ENCODE measurements around the gene AP5B1.

Gene AP5B1

GRCh38 chr11:65792456-65792855 lies 11.7 kb upstream of the AP5B1 start:
- Histone ChIP-seq H3K79me2 (ENCODE audit: insufficient read depth, low read length) (no peaks in the 10 kb centered on the region), H3K4me2 (ENCODE audit: low read length) (no peak overlapping the region), H4K20me1 (ENCODE audit: insufficient read depth, low read length) (no peaks in the 10 kb centered on the region), H3K4me3 (ENCODE audit: low read depth, low read length, poor library complexity, severe bottlenecking) (no peak overlapping the region), H3K9me3 (ENCODE audit: low read length) (no peaks in the 10 kb centered on the region), H3K36me3 (ENCODE audit: insufficient read depth, low read length) (no peaks in the 10 kb centered on the region), H3K4me1 (ENCODE audit: insufficient read depth, low read length, severe bottlenecking) (peaks cover 20% of the 10 kb centered on the region), H3K27ac (ENCODE audit: low read depth, low read length, poor library complexity, severe bottlenecking) (no peak overlapping the region), H3F3A (ENCODE audit: insufficient read depth, low read length) (no peaks in the 10 kb centered on the region), H3K27me3 (ENCODE audit: insufficient read depth, low read length) (peaks cover 23% of the 10 kb centered on the region), H2AFZ (ENCODE audit: low read length) (no peak overlapping the region), H3K9me2 (ENCODE audit: low read depth, low read length) (no peaks in the 10 kb centered on the region), H3K9ac (ENCODE audit: low read length) (no peak overlapping the region)
- no peak for TF ChIP-seq EZH2 (IDR thresholded peaks at IDR 0.05; ENCODE audit: borderline replicate concordance, low read length)
- no peak for TF ChIP-seq CTCF (IDR thresholded peaks at IDR 0.05; ENCODE audit: low read length)

GRCh38 chr11:65791719-65792213 lies 11.0 kb upstream of the AP5B1 start:
- no peaks in the 10 kb centered on the region for H4K20me1 ChIP-seq (ENCODE audit: insufficient read depth, low read length)
- no peak overlapping the region; the same call in 1 of the 2 replicates for H3K4me2 ChIP-seq (ENCODE audit: low read length)
- no peaks in the 10 kb centered on the region for H3K9me2 ChIP-seq (ENCODE audit: low read depth, low read length)
- H3K9ac ChIP-seq (ENCODE audit: low read length): no peak overlapping the region
- H3K27me3 ChIP-seq (ENCODE audit: insufficient read depth, low read length): peaks cover 23% of the 10 kb centered on the region
- no peak for TF ChIP-seq CTCF (IDR thresholded peaks at IDR 0.05; ENCODE audit: low read length)
- TF ChIP-seq EZH2 (IDR thresholded peaks at IDR 0.05; ENCODE audit: borderline replicate concordance, low read length): no peak
- H3K79me2 ChIP-seq (ENCODE audit: insufficient read depth, low read length): no peaks in the 10 kb centered on the region
- peaks cover 24% of the 10 kb centered on the region for H3K4me1 ChIP-seq (ENCODE audit: insufficient read depth, low read length, severe bottlenecking)
- H3K9me3 ChIP-seq (ENCODE audit: low read length): no peaks in the 10 kb centered on the region
- no peak overlapping the region for H2AFZ ChIP-seq (ENCODE audit: low read length)
- H3K4me3 ChIP-seq (ENCODE audit: low read depth, low read length, poor library complexity, severe bottlenecking): no peak overlapping the region
- no peaks in the 10 kb centered on the region for H3K36me3 ChIP-seq (ENCODE audit: insufficient read depth, low read length)
- no peak overlapping the region for H3K27ac ChIP-seq (ENCODE audit: low read depth, low read length, poor library complexity, severe bottlenecking)
- no peaks in the 10 kb centered on the region for H3F3A ChIP-seq (ENCODE audit: insufficient read depth, low read length)

- Histone ChIP-seq H3K27me3 (ENCODE audit: insufficient read depth, low read length) (peaks cover 24% of the 10 kb centered on the region), H3K9ac (ENCODE audit: low read length) (no peak overlapping the region), H3K9me2 (ENCODE audit: low read depth, low read length) (no peaks in the 10 kb centered on the region), H3K36me3 (ENCODE audit: insufficient read depth, low read length) (no peaks in the 10 kb centered on the region), H3K4me2 (ENCODE audit: low read length) (no peak overlapping the region; the same call in 1 of the 2 replicates), H2AFZ (ENCODE audit: low read length) (no peak overlapping the region), H3K4me1 (ENCODE audit: insufficient read depth, low read length, severe bottlenecking) (peaks cover 24% of the 10 kb centered on the region), H3K4me3 (ENCODE audit: low read depth, low read length, poor library complexity, severe bottlenecking) (no peak overlapping the region), H3K27ac (ENCODE audit: low read depth, low read length, poor library complexity, severe bottlenecking) (no peak overlapping the region), H3F3A (ENCODE audit: insufficient read depth, low read length) (no peaks in the 10 kb centered on the region), H3K79me2 (ENCODE audit: insufficient read depth, low read length) (no peaks in the 10 kb centered on the region), H3K9me3 (ENCODE audit: low read length) (no peaks in the 10 kb centered on the region), H4K20me1 (ENCODE audit: insufficient read depth, low read length) (no peaks in the 10 kb centered on the region)
- TF ChIP-seq EZH2 (IDR thresholded peaks at IDR 0.05; ENCODE audit: borderline replicate concordance, low read length) (no peak), CTCF (IDR thresholded peaks at IDR 0.05; ENCODE audit: low read length) (no peak)
These were observed 10.3 kb upstream of the AP5B1 start for GRCh38 chr11:65790902-65791650.

Measured in OCI-LY1 (cell line).